T-helper 1 cell treated with Interleukin-12 subunit alpha and Interleukin-12 subunit beta and Interleukin-4 antibody, amounts not matched to agents 30 μg/mL and 1 μg/mL, for 36 hours (primary cell): ENCODE measurements around the gene ATP5F1E.
A peak's percentile ranks its signal among the peaks of the same experiment; 100 is the strongest.

Source experiments
- H3K27ac Mint-ChIP-seq: one replicate; pipeline ENCODE4 v1.8.0; 2021; ENCODE audit warnings: mild to moderate bottlenecking, mixed read lengths
- H3K27me3 Mint-ChIP-seq: one replicate; pipeline ENCODE4 v1.8.0; 2021; ENCODE audit warnings: low read depth, mixed read lengths
- H3K36me3 Mint-ChIP-seq: one replicate; pipeline ENCODE4 v1.8.0; 2021; ENCODE audit warnings: low read depth, mixed read lengths
- H3K4me1 Mint-ChIP-seq: one replicate; pipeline ENCODE4 v1.8.0; 2021; ENCODE audit warnings: low read depth, mixed read lengths
- H3K4me3 Mint-ChIP-seq: one replicate; pipeline ENCODE4 v1.8.0; 2021; ENCODE audit warnings: mild to moderate bottlenecking, moderate library complexity, mixed read lengths
- H3K9me3 Mint-ChIP-seq: one replicate; pipeline ENCODE4 v1.8.0; 2021; ENCODE audit warnings: mixed read lengths

Gene ATP5F1E

DNA sequence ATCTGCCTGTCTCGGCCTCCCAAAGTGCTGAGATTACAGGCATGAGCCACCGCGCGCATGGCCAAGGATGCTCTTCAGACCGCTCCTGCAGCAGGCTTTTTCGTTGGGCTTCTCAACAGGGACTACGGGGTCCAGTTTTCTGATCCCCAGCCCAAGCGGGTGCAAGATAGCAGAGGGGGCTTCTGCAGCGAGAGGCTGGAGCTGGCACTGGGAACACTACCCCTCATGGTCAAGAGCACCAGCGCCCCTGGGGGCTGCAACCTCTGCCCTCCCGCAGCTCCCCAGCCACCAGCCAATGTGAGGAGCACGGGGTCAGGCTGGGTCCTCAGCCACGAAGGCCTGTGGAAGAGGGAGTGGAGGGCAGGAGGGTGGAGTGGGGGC is 31.1 kb downstream of the ATP5F1E start:
- Mint-ChIP-seq H3K27ac (no peak overlapping the region), H3K4me3 (no peak overlapping the region), H3K9me3 (no peaks in the 10 kb centered on the region), H3K27me3 (no peaks in the 10 kb centered on the region), H3K36me3 (peaks cover 27% of the 10 kb centered on the region), H3K4me1 (peaks cover 24% of the 10 kb centered on the region)

DNA sequence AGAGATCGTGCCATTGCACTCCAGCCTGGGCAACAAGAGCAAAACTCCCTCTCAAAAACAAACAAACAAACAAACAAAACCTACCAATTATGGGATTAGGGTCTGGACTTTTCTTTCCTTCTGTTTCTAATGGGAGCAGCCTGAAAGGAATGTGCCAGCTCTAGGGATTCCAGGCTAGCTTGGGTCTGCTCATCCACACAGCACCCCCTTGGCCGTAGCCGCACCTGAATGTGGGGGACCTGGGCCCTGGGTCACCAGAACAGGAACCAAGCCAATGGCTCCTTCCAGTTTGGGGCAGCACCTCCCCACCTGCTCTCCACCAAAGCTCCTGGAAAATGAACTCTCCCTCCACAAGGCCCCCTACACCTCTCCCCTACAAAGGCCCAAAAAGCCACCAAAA is 31.8 kb downstream of the ATP5F1E start:
- Mint-ChIP-seq H3K4me1 (peaks cover 23% of the 10 kb centered on the region), H3K9me3 (no peaks in the 10 kb centered on the region), H3K4me3 (no peak overlapping the region), H3K36me3 (peaks cover 34% of the 10 kb centered on the region), H3K27me3 (no peaks in the 10 kb centered on the region), H3K27ac (no peak overlapping the region)

DNA sequence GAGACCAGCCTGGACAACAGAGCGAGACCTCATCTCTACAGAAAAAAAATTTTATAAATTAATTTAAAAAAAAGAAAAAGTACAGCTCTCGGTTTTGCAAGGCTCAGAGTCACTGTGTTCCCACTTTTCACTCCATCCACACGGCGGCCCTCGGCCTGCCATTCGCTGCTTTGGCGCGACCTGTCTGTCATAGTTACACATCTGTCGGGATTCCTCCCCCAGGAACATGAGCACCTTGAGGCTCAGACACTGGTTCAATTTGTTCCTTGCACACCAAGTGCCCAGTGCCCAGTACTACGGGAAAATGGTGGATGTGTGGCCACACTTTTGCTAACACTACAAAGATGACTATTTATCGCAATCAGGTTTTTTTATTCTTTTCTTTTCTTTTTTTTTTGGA is 33.5 kb downstream of the ATP5F1E start:
- Mint-ChIP-seq H3K27me3 (no peaks in the 10 kb centered on the region), H3K27ac (peak overlapping the region; percentile 34), H3K36me3 (peaks cover 37% of the 10 kb centered on the region), H3K4me1 (peaks cover 9% of the 10 kb centered on the region), H3K9me3 (no peaks in the 10 kb centered on the region), H3K4me3 (no peak overlapping the region)

DNA sequence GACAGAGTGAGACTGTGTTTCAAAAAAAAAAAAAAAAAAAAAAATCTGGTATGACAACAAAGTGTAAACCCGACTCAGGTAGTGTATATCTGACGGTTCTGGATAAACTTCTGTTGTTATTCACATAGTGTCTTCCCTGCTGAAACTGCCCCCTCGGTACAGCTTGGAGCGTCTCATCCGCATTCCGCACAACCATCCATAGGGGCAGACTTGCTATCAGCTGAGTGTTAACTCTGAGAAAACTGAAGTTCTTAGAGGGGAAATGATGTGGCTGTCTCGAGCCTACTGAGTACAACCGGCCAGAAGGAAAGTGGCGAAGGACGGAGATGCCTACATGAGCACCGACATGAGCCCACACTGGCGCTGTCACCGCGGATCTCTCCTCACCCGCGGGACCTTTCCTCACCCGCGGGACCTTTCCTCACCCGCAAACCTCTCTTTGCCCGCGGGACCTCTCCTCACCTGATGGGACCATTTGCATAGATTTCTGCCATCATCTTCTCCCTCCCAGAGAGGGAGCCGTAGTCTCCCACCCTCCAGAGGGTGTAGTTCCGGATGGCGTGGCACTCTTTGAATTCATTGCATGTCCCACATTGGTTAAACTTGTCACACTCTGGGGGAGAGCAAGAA is 34.9 kb downstream of the ATP5F1E start:
- H3K27ac Mint-ChIP-seq, result no peak overlapping the region

DNA sequence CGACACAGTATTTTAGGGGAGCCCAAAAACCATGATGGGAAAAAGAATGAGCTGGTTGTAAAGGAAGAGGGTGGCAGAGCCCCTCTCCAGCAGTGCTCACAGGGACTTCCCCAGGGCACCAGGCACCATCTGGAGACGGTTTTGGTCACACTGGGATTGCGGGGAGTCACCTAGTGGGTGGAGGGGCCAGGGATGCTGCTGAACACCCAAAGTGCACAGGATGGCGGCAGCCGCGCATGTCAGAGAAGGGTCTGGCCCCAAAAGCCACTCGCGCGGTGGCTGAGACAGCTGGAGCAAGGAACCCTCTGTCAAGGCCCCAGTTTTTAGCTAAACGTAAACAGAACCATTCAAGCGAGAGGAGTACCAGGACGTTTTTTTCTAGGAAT is 35.9 kb downstream of the ATP5F1E start:
- Mint-ChIP-seq H3K27me3 (no peaks in the 10 kb centered on the region), H3K9me3 (no peaks in the 10 kb centered on the region), H3K36me3 (peaks cover 37% of the 10 kb centered on the region), H3K4me1 (peaks cover 5% of the 10 kb centered on the region), H3K4me3 (no peak overlapping the region), H3K27ac (no peak overlapping the region)

More for the DNA sequence above, 34.9 kb downstream of the ATP5F1E start:
- H3K4me3 Mint-ChIP-seq, result no peak overlapping the region
- peaks cover 5% of the 10 kb centered on the region for H3K4me1 Mint-ChIP-seq
- no peaks in the 10 kb centered on the region for H3K9me3 Mint-ChIP-seq
- H3K36me3 Mint-ChIP-seq, result peaks cover 35% of the 10 kb centered on the region
- H3K27me3 Mint-ChIP-seq, result no peaks in the 10 kb centered on the region

DNA sequence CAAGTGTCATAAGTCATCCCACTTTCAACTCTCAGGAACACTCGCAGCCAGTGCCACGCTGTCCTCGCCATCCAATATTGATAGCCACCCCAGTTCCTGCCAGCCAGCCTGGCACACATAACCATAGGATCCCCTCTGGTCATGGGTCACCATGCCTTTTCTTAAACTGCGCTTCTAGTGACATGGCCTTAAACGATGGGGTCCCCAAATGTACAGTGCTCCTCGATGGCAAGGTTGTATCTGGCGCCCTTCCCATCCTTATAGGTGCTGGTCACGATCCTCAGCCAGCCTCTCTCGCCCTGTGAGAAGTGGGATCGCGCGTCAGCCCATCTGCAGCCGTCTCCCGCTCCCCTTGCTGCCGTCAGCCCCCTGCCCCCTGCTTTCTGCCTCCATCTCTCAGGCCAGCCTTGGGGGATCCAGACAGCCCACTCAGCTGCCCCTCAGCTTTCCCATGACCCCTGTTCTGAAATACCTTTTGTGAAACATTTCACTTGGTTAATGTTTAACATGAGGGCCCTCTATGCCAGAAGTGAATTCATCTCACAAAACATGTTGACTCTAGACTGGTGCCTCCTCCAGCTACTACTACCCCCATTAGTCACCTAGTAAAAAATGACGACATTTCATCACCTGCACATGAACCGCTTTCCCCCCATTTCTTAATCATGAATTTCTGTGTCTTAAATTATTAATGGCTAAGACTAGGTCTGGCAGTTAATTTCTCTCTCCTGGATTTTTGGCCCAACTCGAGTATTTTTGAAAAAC is 36.5 kb downstream of the ATP5F1E start:
- no peak overlapping the region for H3K27ac Mint-ChIP-seq
- no peaks in the 10 kb centered on the region for H3K9me3 Mint-ChIP-seq
- H3K4me3 Mint-ChIP-seq, result no peak overlapping the region
- peaks cover 37% of the 10 kb centered on the region for H3K36me3 Mint-ChIP-seq
- H3K27me3 Mint-ChIP-seq, result no peaks in the 10 kb centered on the region
- peaks cover 5% of the 10 kb centered on the region for H3K4me1 Mint-ChIP-seq

DNA sequence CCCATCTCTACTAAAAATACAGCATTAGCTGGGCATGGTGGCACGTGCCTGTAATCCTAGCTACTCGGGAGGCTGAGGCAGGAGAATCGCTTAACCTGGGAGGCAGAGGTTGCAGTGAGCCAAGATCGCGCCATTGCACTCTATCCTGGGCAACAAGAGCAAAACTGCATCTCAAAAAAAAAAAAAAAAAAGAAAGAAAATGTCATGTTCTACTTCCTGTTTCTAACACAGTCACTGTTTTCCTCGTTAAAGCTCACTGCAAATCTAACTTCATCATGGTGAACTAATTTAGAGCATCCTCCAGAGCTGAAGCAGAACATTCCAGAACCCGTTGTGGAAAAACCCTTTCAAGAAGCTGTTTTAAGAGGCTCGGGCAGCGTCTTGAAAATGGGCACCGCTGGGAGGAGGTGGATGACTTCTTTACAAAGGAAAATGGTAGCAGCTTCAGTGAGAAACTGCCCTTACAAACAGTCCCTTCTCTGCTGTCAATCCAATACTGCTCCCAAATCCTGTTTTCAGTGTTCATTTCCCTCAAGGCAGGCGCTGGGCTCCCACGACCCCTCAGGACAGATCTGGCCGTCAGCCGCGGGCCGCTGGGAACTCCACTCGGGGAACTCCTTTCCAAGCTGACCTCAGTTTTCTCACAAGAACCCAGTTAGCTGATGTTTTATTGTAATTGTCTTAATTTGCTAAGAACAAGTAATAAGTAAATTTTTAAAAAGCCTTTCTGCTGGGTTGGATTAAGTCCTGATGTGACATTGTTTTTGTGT is 37.6 kb downstream of the ATP5F1E start:
- H3K4me3 Mint-ChIP-seq, result no peak overlapping the region
- peaks cover 5% of the 10 kb centered on the region for H3K4me1 Mint-ChIP-seq
- no peaks in the 10 kb centered on the region for H3K9me3 Mint-ChIP-seq
- H3K27ac Mint-ChIP-seq, result no peak overlapping the region
- no peaks in the 10 kb centered on the region for H3K27me3 Mint-ChIP-seq
- peaks cover 39% of the 10 kb centered on the region for H3K36me3 Mint-ChIP-seq

DNA sequence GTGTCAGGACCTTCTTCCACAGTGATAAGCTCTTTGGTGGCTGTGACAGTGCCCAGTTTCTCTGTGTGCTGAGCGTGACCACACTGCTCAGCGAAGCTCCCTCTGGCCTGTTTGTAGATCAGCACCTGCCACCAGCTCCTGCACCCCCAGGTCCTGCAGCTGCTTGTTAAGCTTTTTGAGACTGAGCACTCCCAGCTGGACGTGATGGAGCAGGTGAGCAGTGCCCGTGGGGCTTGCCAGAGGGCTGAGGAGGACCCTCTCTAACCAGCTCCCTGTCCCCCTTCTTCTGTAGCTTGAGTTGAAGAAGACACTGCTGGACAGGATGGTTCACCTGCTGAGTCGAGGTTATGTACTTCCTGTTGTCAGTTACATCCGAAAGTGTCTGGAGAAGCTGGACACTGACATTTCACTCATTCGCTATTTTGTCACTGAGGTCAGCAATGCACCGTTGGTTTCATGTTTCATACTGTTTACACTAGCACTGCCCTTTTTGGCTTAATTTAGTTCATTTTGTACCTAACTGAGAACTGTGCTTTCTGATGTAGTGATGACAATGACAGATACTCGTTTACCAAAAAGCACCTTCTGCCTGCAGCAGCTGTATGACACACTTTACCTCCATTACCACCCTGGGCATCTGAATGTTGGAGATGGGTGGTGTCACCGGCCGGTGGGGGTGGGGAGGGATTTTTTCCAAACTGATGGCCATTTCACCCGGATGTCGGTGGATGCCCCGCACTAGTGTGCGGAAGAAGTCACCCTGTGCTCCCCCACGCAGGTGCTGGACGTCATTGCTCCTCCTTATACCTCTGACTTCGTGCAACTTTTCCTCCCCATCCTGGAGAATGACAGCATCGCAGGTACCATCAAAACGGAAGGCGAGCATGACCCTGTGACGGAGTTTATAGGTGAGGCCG is 38.5 kb downstream of the ATP5F1E start:
- Mint-ChIP-seq H3K4me3 (no peak overlapping the region), H3K27me3 (no peaks in the 10 kb centered on the region), H3K36me3 (peaks cover 44% of the 10 kb centered on the region), H3K9me3 (no peaks in the 10 kb centered on the region), H3K4me1 (peaks cover 5% of the 10 kb centered on the region), H3K27ac (no peak overlapping the region)

DNA sequence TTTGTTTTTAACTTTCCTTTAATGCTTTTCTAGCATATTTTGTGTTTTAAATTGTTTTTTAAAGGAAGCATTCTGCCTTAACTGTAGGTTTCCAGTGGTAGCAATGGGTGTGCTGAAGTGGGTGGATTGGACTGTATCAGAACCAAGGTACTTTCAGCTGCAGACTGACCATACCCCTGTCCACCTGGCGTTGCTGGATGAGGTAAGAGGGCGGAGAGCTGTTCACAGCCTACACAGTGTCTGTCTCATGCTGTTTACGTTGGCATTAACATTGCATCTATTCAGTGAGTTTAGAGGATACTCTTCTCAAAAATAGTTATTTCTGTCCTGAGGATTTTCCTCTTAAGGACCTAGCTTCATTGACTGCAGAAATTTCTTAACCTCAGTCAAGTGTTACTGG is 39.2 kb downstream of the ATP5F1E start:
- Mint-ChIP-seq H3K36me3 (peaks cover 47% of the 10 kb centered on the region), H3K27me3 (no peaks in the 10 kb centered on the region), H3K9me3 (no peaks in the 10 kb centered on the region), H3K4me3 (no peak overlapping the region), H3K27ac (no peak overlapping the region), H3K4me1 (peaks cover 5% of the 10 kb centered on the region)

DNA sequence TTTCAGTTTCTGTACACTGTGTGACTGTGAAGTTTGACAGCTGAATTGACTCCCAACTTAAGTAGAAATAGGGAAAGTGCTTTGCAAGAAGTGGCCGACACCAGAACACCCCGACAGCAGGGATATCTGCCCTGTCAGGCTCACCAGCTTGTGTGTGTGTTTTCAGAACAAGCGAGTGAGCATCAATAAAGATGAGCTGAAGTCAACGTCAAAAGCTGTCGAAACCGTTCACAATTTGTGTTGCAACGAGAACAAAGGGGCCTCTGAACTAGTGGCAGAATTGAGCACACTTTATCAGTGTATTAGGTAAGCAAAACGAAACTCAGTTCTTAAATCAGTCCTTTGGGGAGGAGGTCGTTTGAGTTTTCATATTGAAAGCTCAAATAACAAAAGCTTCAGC is 40.4 kb downstream of the ATP5F1E start:
- H3K4me1 Mint-ChIP-seq, result peaks cover 11% of the 10 kb centered on the region
- no peaks in the 10 kb centered on the region for H3K27me3 Mint-ChIP-seq
- no peaks in the 10 kb centered on the region for H3K9me3 Mint-ChIP-seq
- peaks cover 51% of the 10 kb centered on the region for H3K36me3 Mint-ChIP-seq
- H3K27ac Mint-ChIP-seq, result no peak overlapping the region
- H3K4me3 Mint-ChIP-seq, result no peak overlapping the region

DNA sequence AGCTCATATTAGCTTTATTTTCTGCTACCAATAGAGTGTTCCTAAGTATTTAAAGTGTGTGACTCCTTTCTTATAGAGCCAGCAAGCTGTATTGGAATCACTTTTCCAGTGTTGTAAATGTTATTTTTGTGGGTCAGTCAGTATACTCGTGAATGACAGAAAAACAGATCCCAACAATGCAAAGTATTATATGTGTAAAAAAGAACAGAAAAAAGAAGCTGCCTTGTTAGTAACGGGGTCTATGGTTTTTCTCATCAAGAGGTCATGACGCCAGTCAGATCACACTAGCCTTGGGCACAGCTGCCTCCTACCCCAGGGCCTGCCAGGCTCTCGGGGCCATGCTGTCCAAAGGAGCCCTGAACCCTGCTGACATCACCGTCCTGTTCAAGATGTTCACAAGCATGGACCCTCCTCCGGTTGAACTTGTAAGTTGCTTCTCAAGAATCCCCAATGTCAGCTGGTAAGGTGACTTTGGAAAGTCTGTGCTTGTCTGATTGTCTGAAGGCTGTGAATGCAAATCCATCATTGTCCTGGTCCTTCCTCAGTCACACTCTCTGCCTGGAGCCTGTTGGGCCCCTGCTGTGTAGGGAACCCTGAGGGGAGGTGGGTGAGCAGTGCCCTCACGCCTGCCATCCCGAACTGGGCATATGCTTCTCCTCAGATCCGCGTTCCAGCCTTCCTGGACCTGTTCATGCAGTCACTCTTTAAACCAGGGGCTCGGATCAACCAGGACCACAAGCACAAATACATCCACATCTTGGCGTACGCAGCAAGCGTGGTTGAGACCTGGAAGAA is 41.3 kb downstream of the ATP5F1E start:
- Mint-ChIP-seq H3K4me3 (no peak overlapping the region), H3K4me1 (peaks cover 11% of the 10 kb centered on the region), H3K27ac (no peak overlapping the region), H3K36me3 (peaks cover 50% of the 10 kb centered on the region), H3K9me3 (no peaks in the 10 kb centered on the region), H3K27me3 (no peaks in the 10 kb centered on the region)

DNA sequence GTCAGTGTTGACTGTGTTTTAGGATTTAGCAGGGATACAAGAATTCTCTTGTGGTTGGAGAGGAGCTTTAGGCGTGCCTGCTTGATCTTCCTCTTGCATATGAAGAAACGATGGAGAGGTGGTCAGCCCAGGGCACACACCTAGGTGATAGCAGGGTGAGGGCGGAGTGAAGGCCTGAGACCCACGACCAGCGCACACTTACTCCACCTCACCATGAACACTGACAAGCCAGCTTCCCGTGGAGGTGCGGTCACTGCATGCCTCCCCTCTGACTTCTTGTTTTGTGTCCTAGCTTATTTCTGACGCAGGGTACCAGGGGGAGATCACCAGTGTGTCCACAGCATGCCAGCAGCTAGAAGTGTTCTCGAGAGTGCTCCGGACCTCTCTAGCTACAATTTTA is 42.9 kb downstream of the ATP5F1E start:
- Mint-ChIP-seq H3K4me3 (no peak overlapping the region), H3K36me3 (peaks cover 47% of the 10 kb centered on the region), H3K9me3 (no peaks in the 10 kb centered on the region), H3K27ac (no peak overlapping the region), H3K27me3 (no peaks in the 10 kb centered on the region), H3K4me1 (peaks cover 20% of the 10 kb centered on the region)

DNA sequence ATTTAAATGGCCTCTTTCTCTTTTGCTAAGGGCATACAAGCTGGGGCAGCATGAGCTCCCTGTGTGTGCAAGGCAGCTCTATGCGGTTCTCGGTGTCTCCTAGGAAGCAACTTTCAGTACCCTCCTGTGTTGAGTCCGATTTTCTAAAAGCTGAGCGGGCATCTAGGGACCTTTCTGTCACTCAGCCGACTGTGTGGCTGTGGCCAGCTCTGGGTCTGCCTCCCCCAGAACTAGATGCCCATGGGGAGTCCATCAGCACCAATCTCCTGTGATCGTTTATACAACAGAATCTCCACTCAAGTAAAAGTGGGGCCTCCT is 43.6 kb downstream of the ATP5F1E start:
- Mint-ChIP-seq H3K27me3 (no peaks in the 10 kb centered on the region), H3K4me3 (no peak overlapping the region), H3K27ac (no peak overlapping the region), H3K36me3 (peaks cover 42% of the 10 kb centered on the region), H3K4me1 (peaks cover 26% of the 10 kb centered on the region), H3K9me3 (no peaks in the 10 kb centered on the region)
